ENCODE measurements around the gene SLC30A4. TPM values are rescaled to one million over a fixed set of nuclear protein-coding genes. Genes with fewer than 3 reads are reported as not detected.

The SLC30A4 gene
- total and polyA plus RNA-seq, 2 of the 8 experiments (the other 6 are each of a cell fraction or from before 2014, with no cell fraction given): under 0.01 to 0.07 TPM

GRCh38 chr15:45441036-45441435 is 81.5 kb downstream of the SLC30A4 start:
- Histone ChIP-seq H3K23ac (ENCODE audit: insufficient read length) (no peak overlapping the region), H3K4ac (replicated peaks; ENCODE audit: insufficient read length, low read depth, low read length) (no peak overlapping the region), H4K91ac (replicated peaks; ENCODE audit: insufficient read length, low read length) (no peak overlapping the region), H2BK15ac (ENCODE audit: low read length) (no peak overlapping the region), H3K9me3 (ENCODE audit: insufficient read depth in 2 of 2, low read depth in 1 of 2, low read length in 1 of 2) (no peaks in the 10 kb centered on the region), H3K79me1 (ENCODE audit: low read depth, low read length) (no peaks in the 10 kb centered on the region), H3K14ac (ENCODE audit: insufficient read length) (no peak overlapping the region), H3K27ac (ENCODE audit: low read depth, low read length) (no peak overlapping the region), H3K36me3 (ENCODE audit: control insufficient read depth in 2 of 4, insufficient read depth in 4 of 4, low read length in 3 of 4) (no peaks in the 10 kb centered on the region), H2BK5ac (ENCODE audit: low read depth, low read length) (no peak overlapping the region), H2BK20ac (ENCODE audit: low read length) (no peak overlapping the region), H3K18ac (ENCODE audit: extremely low read depth, low read length) (no peak overlapping the region), H2BK120ac (replicated peaks; ENCODE audit: low read depth, low read length) (no peak overlapping the region), H4K5ac (ENCODE audit: insufficient read length, low read depth, low read length) (no peak overlapping the region), H3K23me2 (ENCODE audit: low read depth, low read length) (no peaks in the 10 kb centered on the region), H3K27me3 (replicated peaks in 1 of 4; ENCODE audit: control insufficient read depth in 3 of 4, extremely low read depth in 1 of 4, insufficient read depth in 3 of 4, low read length in 3 of 4) (peaks cover 0 to 5% (median 0%) of the 10 kb centered on the region in 4 experiments; a peak in 2 of 7 replicates), H3K4me1 (replicated peaks in 1 of 4; ENCODE audit: control insufficient read depth in 3 of 4, insufficient read depth in 4 of 4, low read length in 3 of 4) (peaks cover 0 to 3% (median 3%) of the 10 kb centered on the region in 4 experiments; a peak in 3 of 7 replicates), H4K20me1 (replicated peaks in 1 of 2; ENCODE audit: control insufficient read depth in 1 of 2, insufficient read depth in 2 of 2, low read length in 2 of 2) (peaks cover 0 to 2% of the 10 kb centered on the region in 2 experiments), H2AFZ (ENCODE audit: low read length) (no peak overlapping the region), H3K4me3 (ENCODE audit: extremely low read depth in 1 of 4, insufficient read depth in 2 of 4, low read depth in 3 of 4, low read length in 4 of 4) (no peak overlapping the region), H3K56ac (replicated peaks; ENCODE audit: insufficient read length, low read depth, low read length) (no peak overlapping the region), H2BK12ac (ENCODE audit: low read depth, low read length) (no peak overlapping the region), H2AK5ac (ENCODE audit: low read depth, low read length) (no peak overlapping the region), H3K4me2 (ENCODE audit: insufficient read depth in 1 of 2, low read depth in 2 of 2, low read length in 2 of 2) (no peak overlapping the region), H3K9ac (replicated peaks in 1 of 4; ENCODE audit: extremely low read depth in 1 of 4, low read depth in 3 of 4, low read length in 3 of 4) (no peak overlapping the region), H4K8ac (ENCODE audit: extremely low read depth, insufficient read depth, low read length) (no peak overlapping the region), H3K79me2 (ENCODE audit: control insufficient read depth in 1 of 2, insufficient read depth in 2 of 2, low read length in 2 of 2) (no peaks in the 10 kb centered on the region)
- ChIA-PET CTCF (ENCODE audit: partially characterized antibody) (interaction anchor here (1.3 kb wide), 1 partner anchor 16 kb away, joined by 5 read pairs; no protein-coding TSS in a partner anchor), POLR2A (ENCODE audit: partially characterized antibody) (no interaction called here)
- no peak for FAIRE-seq
- no peak for DNase-seq (ENCODE audit: low read depth in 1 of 2, low spot score in 2 of 2)
- TF ChIP-seq YY1 (IDR thresholded peaks at IDR 0.05; ENCODE audit: low read depth, low read length): no peak

Measured in H1 (cell line).